ENCODE results near the gene TBL1XR1.

The TBL1XR1 gene

DNA sequence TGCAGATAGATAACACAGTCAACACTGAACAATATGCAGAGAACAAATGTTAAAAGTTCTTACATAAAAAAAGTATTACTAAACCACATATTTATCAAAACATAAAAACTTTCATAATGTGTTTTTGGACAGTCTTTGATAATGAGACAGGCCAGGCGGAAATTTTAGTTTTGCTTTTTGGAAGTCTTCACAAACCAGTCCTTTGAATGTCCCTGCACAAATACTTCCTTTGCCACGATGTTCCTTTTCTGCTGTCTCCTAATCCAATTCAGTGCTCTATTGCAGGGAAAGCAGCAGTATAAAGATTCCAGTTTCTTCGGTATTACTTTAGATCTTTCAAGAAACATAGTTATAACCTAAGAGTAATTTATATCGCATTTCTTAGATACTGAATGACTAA, 135.9 kb downstream of the TBL1XR1 start:
- TF ChIP-seq EZH2 (IDR thresholded peaks at IDR 0.05; ENCODE audit: borderline replicate concordance, low read length), result no peak
- TF ChIP-seq, protein P1, sequence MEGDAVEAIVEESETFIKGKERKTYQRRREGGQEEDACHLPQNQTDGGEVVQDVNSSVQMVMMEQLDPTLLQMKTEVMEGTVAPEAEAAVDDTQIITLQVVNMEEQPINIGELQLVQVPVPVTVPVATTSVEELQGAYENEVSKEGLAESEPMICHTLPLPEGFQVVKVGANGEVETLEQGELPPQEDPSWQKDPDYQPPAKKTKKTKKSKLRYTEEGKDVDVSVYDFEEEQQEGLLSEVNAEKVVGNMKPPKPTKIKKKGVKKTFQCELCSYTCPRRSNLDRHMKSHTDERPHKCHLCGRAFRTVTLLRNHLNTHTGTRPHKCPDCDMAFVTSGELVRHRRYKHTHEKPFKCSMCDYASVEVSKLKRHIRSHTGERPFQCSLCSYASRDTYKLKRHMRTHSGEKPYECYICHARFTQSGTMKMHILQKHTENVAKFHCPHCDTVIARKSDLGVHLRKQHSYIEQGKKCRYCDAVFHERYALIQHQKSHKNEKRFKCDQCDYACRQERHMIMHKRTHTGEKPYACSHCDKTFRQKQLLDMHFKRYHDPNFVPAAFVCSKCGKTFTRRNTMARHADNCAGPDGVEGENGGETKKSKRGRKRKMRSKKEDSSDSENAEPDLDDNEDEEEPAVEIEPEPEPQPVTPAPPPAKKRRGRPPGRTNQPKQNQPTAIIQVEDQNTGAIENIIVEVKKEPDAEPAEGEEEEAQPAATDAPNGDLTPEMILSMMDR (IDR thresholded peaks at IDR 0.05; ENCODE audit: low read length), result no peak
- no peak overlapping the region; the same call in 1 of the 2 replicates for H3K4me2 ChIP-seq (ENCODE audit: low read length)
- peak overlapping the region; percentile 28 for H3K27ac ChIP-seq (ENCODE audit: low read depth, low read length, poor library complexity, severe bottlenecking)
- H3F3A ChIP-seq (ENCODE audit: insufficient read depth, low read length), result no peaks in the 10 kb centered on the region
- H4K20me1 ChIP-seq (ENCODE audit: insufficient read depth, low read length), result no peaks in the 10 kb centered on the region
- H3K4me3 ChIP-seq (ENCODE audit: low read depth, low read length, poor library complexity, severe bottlenecking), result no peak overlapping the region
- H3K9ac ChIP-seq (ENCODE audit: low read length), result no peak overlapping the region
- no peak overlapping the region for H2AFZ ChIP-seq (ENCODE audit: low read length)
- no peaks in the 10 kb centered on the region for H3K9me2 ChIP-seq (ENCODE audit: low read depth, low read length)
- peaks cover 96% of the 10 kb centered on the region for H3K79me2 ChIP-seq (ENCODE audit: insufficient read depth, low read length)
- peaks cover 66% of the 10 kb centered on the region for H3K4me1 ChIP-seq (ENCODE audit: insufficient read depth, low read length, severe bottlenecking)
- no peaks in the 10 kb centered on the region for H3K27me3 ChIP-seq (ENCODE audit: insufficient read depth, low read length)
- no peaks in the 10 kb centered on the region for H3K9me3 ChIP-seq (ENCODE audit: low read length)
- H3K36me3 ChIP-seq (ENCODE audit: insufficient read depth, low read length), result peaks cover 60% of the 10 kb centered on the region

GRCh38 chr3:177060492-177060891, 136.8 kb downstream of the TBL1XR1 start:
- H3K9ac ChIP-seq (ENCODE audit: low read length), result no peak overlapping the region
- H3K9me2 ChIP-seq (ENCODE audit: low read depth, low read length), result no peaks in the 10 kb centered on the region
- H3K4me3 ChIP-seq (ENCODE audit: low read depth, low read length, poor library complexity, severe bottlenecking), result no peak overlapping the region
- H3K27me3 ChIP-seq (ENCODE audit: insufficient read depth, low read length), result no peaks in the 10 kb centered on the region
- no peaks in the 10 kb centered on the region for H3F3A ChIP-seq (ENCODE audit: insufficient read depth, low read length)
- peaks cover 96% of the 10 kb centered on the region for H3K79me2 ChIP-seq (ENCODE audit: insufficient read depth, low read length)
- no peaks in the 10 kb centered on the region for H4K20me1 ChIP-seq (ENCODE audit: insufficient read depth, low read length)
- H3K4me2 ChIP-seq (ENCODE audit: low read length), result peak overlapping the region; percentile 2; the same call in 1 of the 2 replicates
- peaks cover 60% of the 10 kb centered on the region for H3K36me3 ChIP-seq (ENCODE audit: insufficient read depth, low read length)
- TF ChIP-seq EZH2 (IDR thresholded peaks at IDR 0.05; ENCODE audit: borderline replicate concordance, low read length), result no peak
- TF ChIP-seq, protein P1 (IDR thresholded peaks at IDR 0.05; ENCODE audit: low read length), result no peak
- H3K27ac ChIP-seq (ENCODE audit: low read depth, low read length, poor library complexity, severe bottlenecking), result peak overlapping the region; percentile 28
- H2AFZ ChIP-seq (ENCODE audit: low read length), result no peak overlapping the region
- H3K4me1 ChIP-seq (ENCODE audit: insufficient read depth, low read length, severe bottlenecking), result peaks cover 73% of the 10 kb centered on the region
- H3K9me3 ChIP-seq (ENCODE audit: low read length), result no peaks in the 10 kb centered on the region

DNA sequence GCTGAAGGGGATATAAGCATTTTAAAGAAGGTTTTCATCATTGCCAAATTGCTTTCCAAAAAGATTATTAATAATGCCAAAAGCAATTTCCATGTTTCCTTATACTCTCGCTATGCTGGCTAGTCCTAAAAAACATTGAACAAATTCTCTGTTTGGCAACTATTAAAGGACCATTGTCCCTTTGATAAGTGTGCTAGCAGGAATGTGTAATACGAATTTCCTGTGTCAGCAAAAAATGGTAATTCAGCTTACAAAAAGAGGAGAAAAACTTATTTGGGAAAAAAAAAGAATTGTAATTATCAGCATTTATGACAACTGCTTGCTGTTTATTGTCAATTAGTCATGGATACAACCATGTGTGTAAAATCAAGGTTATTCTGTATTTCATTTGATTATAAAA, 138.6 kb downstream of the TBL1XR1 start:
- peak overlapping the region; percentile 2 for H3K27ac ChIP-seq (ENCODE audit: low read depth, low read length, poor library complexity, severe bottlenecking)
- no peak overlapping the region for H2AFZ ChIP-seq (ENCODE audit: low read length)
- H3K9me3 ChIP-seq (ENCODE audit: low read length), result no peaks in the 10 kb centered on the region
- no peak overlapping the region for H3K4me3 ChIP-seq (ENCODE audit: low read depth, low read length, poor library complexity, severe bottlenecking)
- no peaks in the 10 kb centered on the region for H3K27me3 ChIP-seq (ENCODE audit: insufficient read depth, low read length)
- no peaks in the 10 kb centered on the region for H3F3A ChIP-seq (ENCODE audit: insufficient read depth, low read length)
- H3K9ac ChIP-seq (ENCODE audit: low read length), result no peak overlapping the region
- peaks cover 73% of the 10 kb centered on the region for H3K4me1 ChIP-seq (ENCODE audit: insufficient read depth, low read length, severe bottlenecking)
- H3K4me2 ChIP-seq (ENCODE audit: low read length), result no peak overlapping the region
- no peaks in the 10 kb centered on the region for H3K9me2 ChIP-seq (ENCODE audit: low read depth, low read length)
- no peak for TF ChIP-seq EZH2 (IDR thresholded peaks at IDR 0.05; ENCODE audit: borderline replicate concordance, low read length)
- TF ChIP-seq, protein P1 (IDR thresholded peaks at IDR 0.05; ENCODE audit: low read length), result no peak
- H4K20me1 ChIP-seq (ENCODE audit: insufficient read depth, low read length), result no peaks in the 10 kb centered on the region
- peaks cover 93% of the 10 kb centered on the region for H3K79me2 ChIP-seq (ENCODE audit: insufficient read depth, low read length)
- H3K36me3 ChIP-seq (ENCODE audit: insufficient read depth, low read length), result peaks cover 51% of the 10 kb centered on the region

All from OCI-LY1 (cell line).